Measurements from ENCODE around the gene GRIN2C. TPM values are rescaled to one million over a fixed set of nuclear protein-coding genes. Genes with fewer than 3 reads are reported as not detected.

Gene GRIN2C
- total RNA-seq, 1 donor from 2014 or later = 1.0 TPM

- H3K9me3 ChIP-seq (ENCODE audit: insufficient read depth, low read depth, low read length) = no peaks in the 10 kb centered on the region
- no peak overlapping the region for H2AFZ ChIP-seq (ENCODE audit: low read depth, low read length)
- TF ChIP-seq EZH2 (IDR thresholded peaks at IDR 0.05; ENCODE audit: insufficient read depth, low read length) = no peak
- no peak for TF ChIP-seq CTCF (IDR thresholded peaks at IDR 0.05; ENCODE audit: insufficient read depth, low read depth, low read length)
- no peak overlapping the region for H3K4me3 ChIP-seq (ENCODE audit: insufficient read depth, low read depth, low read length)
- H3K9me3 Mint-ChIP-seq (ENCODE audit: unreplicated experiment) = peaks cover 9% of the 10 kb centered on the region
- no peaks in the 10 kb centered on the region for H3K36me3 ChIP-seq (ENCODE audit: insufficient read depth, low read length)
- H3K4me1 Mint-ChIP-seq (ENCODE audit: low read depth, unreplicated experiment) = no peaks in the 10 kb centered on the region
- no peak overlapping the region for H3K4me2 ChIP-seq (ENCODE audit: low read length)
- H3K27ac ChIP-seq (ENCODE audit: low read depth, low read length) = no peak overlapping the region
- H3K27ac Mint-ChIP-seq (ENCODE audit: unreplicated experiment) = no peak overlapping the region
- H3K4me1 ChIP-seq (ENCODE audit: insufficient read depth, low read length) = no peaks in the 10 kb centered on the region
- no peak overlapping the region for H3K4me3 Mint-ChIP-seq (ENCODE audit: unreplicated experiment)
- H3K79me2 ChIP-seq (ENCODE audit: insufficient read depth, low read length) = no peaks in the 10 kb centered on the region
- FAIRE-seq (no peak), DNase-seq (ENCODE audit: low read depth) (no peak)
- H3K36me3 Mint-ChIP-seq (ENCODE audit: low read depth, unreplicated experiment) = no peaks in the 10 kb centered on the region
- peaks cover 5% of the 10 kb centered on the region for H3K27me3 ChIP-seq (ENCODE audit: insufficient read depth, low read length)
- no peak overlapping the region for H3K9ac ChIP-seq (ENCODE audit: low read length)
- H4K20me1 ChIP-seq (ENCODE audit: insufficient read depth, low read length) = no peaks in the 10 kb centered on the region
- H3K27me3 Mint-ChIP-seq (ENCODE audit: low read depth, unreplicated experiment) = peaks cover 58% of the 10 kb centered on the region
These were observed 45.2 kb upstream of the GRIN2C start for GRCh38 chr17:74904687-74905409.

- peaks cover 9% of the 10 kb centered on the region for H3K9me3 Mint-ChIP-seq (ENCODE audit: unreplicated experiment)
- no peaks in the 10 kb centered on the region for H3K4me1 Mint-ChIP-seq (ENCODE audit: low read depth, unreplicated experiment)
- Histone ChIP-seq H2AFZ (ENCODE audit: low read depth, low read length) (no peak overlapping the region), H3K9ac (ENCODE audit: low read length) (no peak overlapping the region), H3K4me2 (ENCODE audit: low read length) (no peak overlapping the region), H3K4me3 (ENCODE audit: insufficient read depth, low read depth, low read length) (no peak overlapping the region), H3K9me3 (ENCODE audit: insufficient read depth, low read depth, low read length) (no peaks in the 10 kb centered on the region), H3K79me2 (ENCODE audit: insufficient read depth, low read length) (no peaks in the 10 kb centered on the region), H3K27ac (ENCODE audit: low read depth, low read length) (no peak overlapping the region), H3K27me3 (ENCODE audit: insufficient read depth, low read length) (peaks cover 5% of the 10 kb centered on the region), H4K20me1 (ENCODE audit: insufficient read depth, low read length) (no peaks in the 10 kb centered on the region), H3K36me3 (ENCODE audit: insufficient read depth, low read length) (no peaks in the 10 kb centered on the region), H3K4me1 (ENCODE audit: insufficient read depth, low read length) (no peaks in the 10 kb centered on the region)
- no peak overlapping the region for H3K4me3 Mint-ChIP-seq (ENCODE audit: unreplicated experiment)
- H3K27ac Mint-ChIP-seq (ENCODE audit: unreplicated experiment) = no peak overlapping the region
- H3K36me3 Mint-ChIP-seq (ENCODE audit: low read depth, unreplicated experiment) = no peaks in the 10 kb centered on the region
- peaks cover 55% of the 10 kb centered on the region for H3K27me3 Mint-ChIP-seq (ENCODE audit: low read depth, unreplicated experiment)
- DNase-seq (ENCODE audit: low read depth) (no peak), FAIRE-seq (no peak)
- TF ChIP-seq EZH2 (IDR thresholded peaks at IDR 0.05; ENCODE audit: insufficient read depth, low read length) (no peak), CTCF (IDR thresholded peaks at IDR 0.05; ENCODE audit: insufficient read depth, low read depth, low read length) (no peak)
These were observed 44.0 kb upstream of the GRIN2C start for GRCh38 chr17:74903671-74904070.

- Mint-ChIP-seq H3K4me3 (ENCODE audit: unreplicated experiment) (no peak overlapping the region), H3K9me3 (ENCODE audit: unreplicated experiment) (peaks cover 7% of the 10 kb centered on the region), H3K36me3 (ENCODE audit: low read depth, unreplicated experiment) (no peaks in the 10 kb centered on the region), H3K4me1 (ENCODE audit: low read depth, unreplicated experiment) (no peaks in the 10 kb centered on the region), H3K27ac (ENCODE audit: unreplicated experiment) (no peak overlapping the region), H3K27me3 (ENCODE audit: low read depth, unreplicated experiment) (peaks cover 55% of the 10 kb centered on the region)
- H3K9me3 ChIP-seq (ENCODE audit: insufficient read depth, low read depth, low read length) = no peaks in the 10 kb centered on the region
- no peak overlapping the region for H3K27ac ChIP-seq (ENCODE audit: low read depth, low read length)
- H4K20me1 ChIP-seq (ENCODE audit: insufficient read depth, low read length) = no peaks in the 10 kb centered on the region
- no peaks in the 10 kb centered on the region for H3K79me2 ChIP-seq (ENCODE audit: insufficient read depth, low read length)
- H3K4me3 ChIP-seq (ENCODE audit: insufficient read depth, low read depth, low read length) = no peak overlapping the region
- H3K4me1 ChIP-seq (ENCODE audit: insufficient read depth, low read length) = no peaks in the 10 kb centered on the region
- TF ChIP-seq CTCF (IDR thresholded peaks at IDR 0.05; ENCODE audit: insufficient read depth, low read depth, low read length) (no peak), EZH2 (IDR thresholded peaks at IDR 0.05; ENCODE audit: insufficient read depth, low read length) (no peak)
- H3K9ac ChIP-seq (ENCODE audit: low read length) = no peak overlapping the region
- H3K36me3 ChIP-seq (ENCODE audit: insufficient read depth, low read length) = no peaks in the 10 kb centered on the region
- H2AFZ ChIP-seq (ENCODE audit: low read depth, low read length) = no peak overlapping the region
- DNase-seq (ENCODE audit: low read depth) (no peak), FAIRE-seq (no peak)
- H3K27me3 ChIP-seq (ENCODE audit: insufficient read depth, low read length) = peaks cover 5% of the 10 kb centered on the region
- H3K4me2 ChIP-seq (ENCODE audit: low read length) = no peak overlapping the region
These were observed 43.3 kb upstream of the GRIN2C start for GRCh38 chr17:74903034-74903433.
